ENCODE results near the gene SLC16A6.
"Not testable (repeated sequence)": the region's sequence is repeated elsewhere in the genome, so short reads cannot be mapped to it uniquely, and the experiment has no call there.

Gene SLC16A6

GRCh38 chr17:68248891-68249290, 42.0 kb downstream of the SLC16A6 start:
- no peak for DNase-seq (ENCODE audit: low read depth in 2 of 2, low spot score in 1 of 2)

DNA sequence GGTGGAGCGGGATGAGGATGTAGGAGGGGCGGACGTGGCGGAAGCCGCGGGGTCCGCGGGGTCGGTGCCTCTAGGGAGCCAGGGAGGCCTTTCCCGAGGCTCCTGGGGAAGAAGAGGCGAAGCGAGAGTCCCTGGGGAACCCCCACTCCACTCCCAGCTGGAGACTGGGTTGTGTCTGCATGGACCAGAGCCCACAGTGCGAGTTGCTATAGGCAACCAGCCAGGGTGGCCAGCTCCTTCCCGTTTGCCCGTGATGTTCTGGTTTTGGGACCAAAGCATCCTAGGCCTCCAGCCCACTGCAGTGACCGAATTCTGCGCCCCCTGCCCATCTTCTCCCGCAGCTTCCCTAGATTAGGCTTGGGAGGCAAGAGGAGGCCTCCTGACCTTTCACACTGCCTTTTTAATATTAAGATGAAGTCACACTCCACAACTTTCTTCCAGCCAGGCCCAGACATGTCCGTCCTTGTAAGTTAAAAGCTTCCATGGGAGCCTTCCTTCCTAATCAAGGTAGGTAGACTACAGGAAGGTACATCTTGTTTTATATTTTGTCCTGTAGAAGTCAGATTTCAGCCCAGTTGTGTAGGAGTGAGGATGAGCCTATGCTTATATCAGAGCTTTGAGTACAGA, 42.6 kb downstream of the SLC16A6 start:
- no peak for DNase-seq (ENCODE audit: low read depth in 2 of 2, low spot score in 1 of 2)

GRCh38 chr17:68247445-68248198, 43.3 kb downstream of the SLC16A6 start, which contains the start of gene AMZ2:
Gene AMZ2 (plus strand): TSS chr17:68248043. CDS start chr17:68250188, 2,145 bp downstream.
- peak; percentile 95 to 98 for DNase-seq (ENCODE audit: low read depth in 2 of 2, low spot score in 1 of 2)

DNA sequence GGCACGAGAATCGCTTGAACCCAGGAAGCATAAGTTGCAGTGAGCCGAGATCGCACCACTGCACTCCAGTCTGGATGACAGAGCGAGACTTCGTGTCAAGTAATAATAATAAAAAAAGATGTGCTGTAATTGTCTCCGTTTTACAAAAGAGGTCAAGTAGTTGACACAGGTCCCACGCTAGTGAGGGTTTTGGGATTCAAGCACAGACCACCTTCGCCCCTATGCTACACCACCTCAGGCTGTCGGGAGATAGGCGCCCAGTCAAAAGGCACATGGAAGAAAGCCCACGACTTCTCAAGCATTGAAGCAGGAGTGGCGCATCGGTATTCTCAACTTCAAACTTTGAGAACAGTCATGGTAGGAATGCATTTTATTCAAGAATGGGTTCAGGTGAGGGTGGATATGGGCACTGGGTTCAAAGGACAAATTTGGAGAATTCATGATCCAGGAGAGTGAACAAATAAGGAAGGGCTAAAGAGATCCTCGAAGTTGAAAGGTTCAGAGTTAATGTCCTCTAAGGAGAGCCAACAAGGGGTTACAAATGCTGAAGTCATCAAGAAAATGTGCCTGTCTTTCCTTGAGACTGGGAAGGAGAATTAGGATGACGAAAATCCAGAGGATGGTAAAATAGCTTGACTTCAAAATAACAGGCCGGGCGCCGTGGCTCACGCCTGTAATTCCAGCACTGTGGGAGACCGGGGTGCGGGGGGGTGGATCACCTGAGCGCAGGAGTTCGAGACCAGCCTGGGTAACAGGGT, 44.5 kb downstream of the SLC16A6 start:
- DNase-seq (ENCODE audit: low read depth in 2 of 2, low spot score in 1 of 2), result no peak

GRCh38 chr17:68239632-68240366, 51.1 kb downstream of the SLC16A6 start:
- DNase-seq (ENCODE audit: low read depth in 2 of 2, low spot score in 1 of 2), result no peak

- DNase-seq (ENCODE audit: low read depth in 2 of 2, low spot score in 1 of 2), result no peak
Measured at GRCh38 chr17:68238871-68239253, 52.1 kb downstream of the SLC16A6 start.

GRCh38 chr17:68238164-68238870, 52.6 kb downstream of the SLC16A6 start:
- DNase-seq (ENCODE audit: low read depth in 2 of 2, low spot score in 1 of 2), result no peak

DNA sequence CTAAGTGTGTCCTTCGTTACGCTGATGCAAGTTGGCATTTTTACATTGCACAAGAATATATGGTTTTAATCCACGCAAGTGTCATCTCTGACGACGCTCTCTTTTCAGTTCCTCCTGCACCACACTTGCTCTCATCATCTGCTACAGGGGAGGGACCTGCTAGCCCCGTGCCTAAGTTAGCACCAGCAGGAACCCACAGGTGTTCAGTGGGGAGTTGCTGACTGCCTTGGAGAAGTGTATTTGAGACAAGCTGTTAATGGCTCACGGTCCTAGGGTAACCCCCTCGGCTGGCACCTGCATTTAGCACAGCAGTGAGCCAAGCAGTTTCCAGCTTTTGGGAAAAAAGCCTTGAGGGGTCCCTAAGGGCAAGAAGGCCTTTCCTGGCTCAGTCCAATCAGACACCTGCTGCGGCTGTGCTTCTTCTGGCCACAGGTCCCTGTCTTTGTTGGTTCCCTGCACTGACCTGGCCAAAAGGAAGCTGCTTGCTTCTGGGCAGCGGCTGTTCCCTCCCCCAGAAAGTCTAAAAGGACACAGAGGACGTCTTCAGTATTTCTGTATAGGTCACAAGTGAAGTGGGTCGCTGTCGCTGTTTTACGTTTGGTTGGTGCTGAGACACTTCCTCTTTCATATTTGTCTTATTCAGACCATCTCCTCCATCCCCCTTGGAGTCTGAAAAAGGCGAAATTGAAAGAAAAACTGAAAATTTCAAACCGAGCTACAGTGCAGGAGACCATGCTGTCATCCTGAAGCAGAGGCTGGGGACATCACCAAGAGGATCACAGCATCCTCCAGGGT, 53.4 kb downstream of the SLC16A6 start:
- not testable (repeated sequence) for DNase-seq (ENCODE audit: low read depth in 2 of 2, low spot score in 1 of 2)

GRCh38 chr17:68235336-68235791, 55.6 kb downstream of the SLC16A6 start:
- DNase-seq (ENCODE audit: low read depth in 2 of 2, low spot score in 1 of 2), result not testable (repeated sequence)

DNA sequence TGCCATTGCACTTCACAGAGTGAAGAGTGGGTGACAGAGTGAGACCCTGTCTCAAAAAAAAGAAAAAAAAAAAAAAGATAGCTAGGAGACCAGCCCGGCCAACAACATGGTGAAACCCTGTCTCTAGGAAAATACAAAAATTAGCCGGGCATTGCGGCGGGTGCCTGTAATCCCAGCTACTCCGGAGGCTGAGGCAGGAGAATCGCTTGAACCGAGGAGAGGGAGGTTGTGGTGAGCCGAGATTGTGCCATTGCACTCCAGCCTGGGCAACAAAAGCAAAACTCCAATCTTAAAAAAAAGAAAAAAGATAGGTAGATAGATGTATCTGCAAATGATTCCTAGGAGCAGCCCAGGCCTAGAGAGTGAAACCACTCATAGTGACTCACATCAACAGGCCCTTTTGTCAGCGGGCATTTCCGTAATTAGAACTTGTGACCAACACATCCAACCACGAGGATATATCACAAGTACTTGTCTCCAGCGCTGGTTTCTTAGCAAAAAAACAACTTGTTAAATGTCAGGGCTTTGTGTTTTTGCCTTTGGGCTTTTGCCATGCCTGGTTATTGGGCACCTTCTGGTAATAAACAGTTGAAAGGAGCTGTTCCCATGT, 56.1 kb downstream of the SLC16A6 start:
- DNase-seq (ENCODE audit: low read depth in 2 of 2, low spot score in 1 of 2), result not testable (repeated sequence)

GRCh38 chr17:68232741-68233140, 58.2 kb downstream of the SLC16A6 start:
- DNase-seq (ENCODE audit: low read depth in 2 of 2, low spot score in 1 of 2), result not testable (repeated sequence)

DNA sequence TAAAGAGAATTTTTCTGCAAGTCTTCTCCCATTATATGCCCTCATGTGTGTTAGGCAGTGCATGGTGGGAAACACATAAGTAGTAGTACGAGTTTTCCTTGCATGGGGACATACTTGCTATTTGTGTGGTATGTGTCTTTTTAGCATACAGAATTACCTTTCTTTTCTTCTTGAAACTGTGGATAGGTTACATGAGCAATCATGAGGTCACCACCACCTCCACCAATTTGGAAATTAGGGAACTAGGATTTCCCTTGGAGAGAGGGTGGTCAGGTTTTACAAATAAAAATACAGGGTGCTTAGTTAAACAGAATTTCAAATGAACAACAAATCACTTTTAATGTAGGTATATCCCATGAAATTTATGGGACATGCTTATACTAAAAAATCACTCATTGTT, 59.4 kb downstream of the SLC16A6 start:
- no peak for DNase-seq (ENCODE audit: low read depth in 2 of 2, low spot score in 1 of 2)

DNA sequence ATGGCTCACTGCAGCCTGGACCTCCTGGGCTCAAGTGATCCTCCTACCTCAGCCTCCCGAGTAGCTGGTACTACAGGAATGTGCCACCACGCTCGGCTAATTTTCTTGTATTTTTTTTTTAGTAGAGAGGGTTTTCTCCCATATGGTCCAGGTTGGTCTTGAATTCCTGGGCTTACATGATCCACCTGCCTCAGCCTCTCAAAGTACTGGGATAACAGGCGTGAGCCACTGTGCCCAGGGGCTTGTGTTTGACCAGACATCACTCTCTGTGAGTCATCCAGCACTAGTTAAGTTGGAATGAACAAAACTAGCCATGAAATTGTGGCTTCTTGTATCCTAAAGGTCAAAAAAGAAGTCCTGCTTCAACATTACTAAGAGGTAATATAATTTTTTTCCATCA, 59.8 kb downstream of the SLC16A6 start:
- DNase-seq (ENCODE audit: low read depth in 2 of 2, low spot score in 1 of 2), result not testable (repeated sequence)

GRCh38 chr17:68229619-68230018, 61.3 kb downstream of the SLC16A6 start:
- DNase-seq (ENCODE audit: low read depth in 2 of 2, low spot score in 1 of 2), result no peak

GRCh38 chr17:68228817-68229570, 61.9 kb downstream of the SLC16A6 start:
- no peak for DNase-seq (ENCODE audit: low read depth in 2 of 2, low spot score in 1 of 2)

GRCh38 chr17:68228039-68228680, 62.8 kb downstream of the SLC16A6 start:
- DNase-seq (ENCODE audit: low read depth in 2 of 2, low spot score in 1 of 2), result not testable (repeated sequence)

DNA sequence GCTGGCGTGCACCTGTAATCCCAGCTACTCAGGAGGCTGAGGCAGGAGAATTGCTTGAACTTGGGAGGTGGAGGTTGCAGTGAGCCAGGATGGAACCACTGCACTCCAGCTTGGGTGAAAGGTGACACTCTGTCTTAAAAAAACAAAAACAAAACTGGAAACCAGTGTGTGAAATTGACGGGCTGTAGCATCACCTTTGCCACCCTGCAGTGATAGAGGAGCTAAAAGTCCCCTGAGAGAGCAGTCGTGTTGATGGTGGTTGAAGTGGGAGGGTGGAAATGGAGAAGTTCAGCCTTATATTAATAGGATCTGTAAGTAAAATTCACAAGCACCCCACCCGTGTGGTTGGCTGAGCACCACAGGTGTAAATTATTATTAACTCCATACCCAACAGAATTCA, 65.9 kb downstream of the SLC16A6 start:
- not testable (repeated sequence) for DNase-seq (ENCODE audit: low read depth in 2 of 2, low spot score in 1 of 2)

DNA sequence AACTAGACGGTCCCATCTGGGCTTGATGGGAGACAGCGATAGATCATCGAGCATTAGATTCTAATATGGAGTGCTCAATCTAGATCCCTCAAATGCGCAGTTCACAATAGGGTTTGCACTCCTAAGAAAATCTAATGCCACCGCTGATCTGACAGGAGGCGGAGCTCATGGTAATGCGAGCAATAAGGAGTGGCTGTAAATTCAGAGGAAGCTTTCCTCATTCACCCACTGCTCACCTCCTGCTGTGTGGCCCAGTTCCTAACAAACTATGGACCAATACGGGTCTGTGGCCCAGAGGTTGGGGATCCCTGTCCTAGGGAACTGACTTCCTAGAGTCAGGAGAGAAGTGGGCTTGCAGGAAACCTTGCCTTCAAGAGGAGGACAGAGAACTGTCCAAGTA, 68.3 kb downstream of the SLC16A6 start:
- no peak for DNase-seq (ENCODE audit: low read depth in 2 of 2, low spot score in 1 of 2)

Measured in stimulated activated CD8-positive, alpha-beta memory T cell treated with anti-CD3 and anti-CD28 coated beads, Interleukin-4, amount 100 ng/mL, for 1 hour (primary cell).